ENCODE results near the gene KDM6B. TPM values are rescaled to one million over a fixed set of nuclear protein-coding genes. Genes with fewer than 3 reads are reported as not detected.
A peak's percentile ranks its signal among the peaks of the same experiment; 100 is the strongest.
"Not testable (repeated sequence)": the region's sequence is repeated elsewhere in the genome, so short reads cannot be mapped to it uniquely, and the experiment has no call there.

KDM6B gene
- polyA plus RNA-seq, 4 donors: 18.4 to 30.7 (median 23.3) TPM

GRCh38 chr17:7851438-7852261, 17.6 kb downstream of the KDM6B start:
- peak in 3 of 4 donors; percentile 75 to 82 (median 77) for DNase-seq (ENCODE audit: low read depth in 4 of 4, low spot score in 3 of 4)

GRCh38 chr17:7852262-7852670, 18.2 kb downstream of the KDM6B start:
- no peak for DNase-seq (ENCODE audit: low read depth in 4 of 4, low spot score in 3 of 4)

DNA sequence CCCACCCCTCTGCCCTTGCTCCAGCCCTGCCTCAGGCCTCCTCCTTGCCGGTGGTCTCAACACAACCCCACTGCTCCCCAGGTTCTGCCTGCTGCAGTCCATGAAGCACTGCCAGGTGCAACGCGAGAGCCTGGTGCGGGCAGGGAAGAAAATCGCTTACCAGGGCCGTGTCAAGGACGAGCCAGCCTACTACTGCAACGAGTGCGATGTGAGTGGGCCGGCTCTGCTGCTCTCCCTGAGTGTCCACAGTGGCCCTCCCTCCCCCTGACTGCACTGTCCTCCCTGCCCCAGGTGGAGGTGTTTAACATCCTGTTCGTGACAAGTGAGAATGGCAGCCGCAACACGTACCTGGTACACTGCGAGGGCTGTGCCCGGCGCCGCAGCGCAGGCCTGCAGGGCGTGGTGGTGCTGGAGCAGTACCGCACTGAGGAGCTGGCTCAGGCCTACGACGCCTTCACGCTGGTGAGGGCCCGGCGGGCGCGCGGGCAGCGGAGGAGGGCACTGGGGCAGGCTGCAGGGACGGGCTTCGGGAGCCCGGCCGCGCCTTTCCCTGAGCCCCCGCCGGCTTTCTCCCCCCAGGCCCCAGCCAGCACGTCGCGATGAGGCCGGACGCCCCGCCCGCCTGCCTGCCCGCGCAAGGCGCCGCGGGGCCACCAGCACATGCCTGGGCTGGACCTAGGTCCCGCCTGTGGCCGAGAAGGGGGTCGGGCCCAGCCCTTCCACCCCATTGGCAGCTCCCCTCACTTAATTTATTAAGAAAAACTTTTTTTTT, 19.1 kb downstream of the KDM6B start:
- DNase-seq (ENCODE audit: low read depth in 4 of 4, low spot score in 3 of 4): no peak

DNA sequence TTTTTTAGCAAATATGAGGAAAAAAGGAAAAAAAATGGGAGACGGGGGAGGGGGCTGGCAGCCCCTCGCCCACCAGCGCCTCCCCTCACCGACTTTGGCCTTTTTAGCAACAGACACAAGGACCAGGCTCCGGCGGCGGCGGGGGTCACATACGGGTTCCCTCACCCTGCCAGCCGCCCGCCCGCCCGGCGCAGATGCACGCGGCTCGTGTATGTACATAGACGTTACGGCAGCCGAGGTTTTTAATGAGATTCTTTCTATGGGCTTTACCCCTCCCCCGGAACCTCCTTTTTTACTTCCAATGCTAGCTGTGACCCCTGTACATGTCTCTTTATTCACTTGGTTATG, 19.6 kb downstream of the KDM6B start:
- DNase-seq (ENCODE audit: low read depth in 4 of 4, low spot score in 3 of 4): no peak

- no peak for DNase-seq (ENCODE audit: low read depth in 4 of 4, low spot score in 3 of 4)
These were observed 20.2 kb downstream of the KDM6B start for GRCh38 chr17:7854078-7854777.

GRCh38 chr17:7854851-7855659, 21.0 kb downstream of the KDM6B start, which contains the start of gene TMEM88:
TMEM88 (plus strand) TSS chr17:7855066; CDS start chr17:7855075, 9 bp downstream.
- DNase-seq (ENCODE audit: low read depth in 4 of 4, low spot score in 3 of 4): no peak

DNA sequence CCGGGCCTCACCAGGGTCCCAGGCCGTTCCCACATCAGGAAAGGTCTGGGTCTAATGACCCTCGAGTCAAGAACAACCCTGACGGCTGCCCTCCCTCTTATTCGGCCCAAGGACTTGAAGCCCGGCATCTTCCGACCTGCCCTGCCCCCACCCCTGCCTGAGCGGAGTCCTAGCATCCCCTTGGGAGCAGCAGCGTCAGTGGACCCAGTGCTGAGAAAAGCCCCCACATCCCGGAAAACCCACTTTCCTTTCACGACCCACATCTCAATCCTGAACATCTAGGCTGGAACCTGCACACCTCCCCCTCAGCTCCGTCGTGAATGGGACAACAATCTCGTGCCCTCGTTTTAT, 21.6 kb downstream of the KDM6B start:
- DNase-seq (ENCODE audit: low read depth in 4 of 4, low spot score in 3 of 4): no peak

- peak in 1 of 4 donors; percentile 36 for DNase-seq (ENCODE audit: low read depth in 4 of 4, low spot score in 3 of 4)
These were observed 22.2 kb downstream of the KDM6B start for GRCh38 chr17:7856011-7856810.

- peak; percentile 98 to 100 (median 99) for DNase-seq (ENCODE audit: low read depth in 4 of 4, low spot score in 3 of 4)
These were observed 23.0 kb downstream of the KDM6B start, which contains the start of gene NAA38 for GRCh38 chr17:7856811-7857712. NAA38 (minus strand) TSS chr17:7857559; CDS start chr17:7857463, 96 bp downstream.

DNA sequence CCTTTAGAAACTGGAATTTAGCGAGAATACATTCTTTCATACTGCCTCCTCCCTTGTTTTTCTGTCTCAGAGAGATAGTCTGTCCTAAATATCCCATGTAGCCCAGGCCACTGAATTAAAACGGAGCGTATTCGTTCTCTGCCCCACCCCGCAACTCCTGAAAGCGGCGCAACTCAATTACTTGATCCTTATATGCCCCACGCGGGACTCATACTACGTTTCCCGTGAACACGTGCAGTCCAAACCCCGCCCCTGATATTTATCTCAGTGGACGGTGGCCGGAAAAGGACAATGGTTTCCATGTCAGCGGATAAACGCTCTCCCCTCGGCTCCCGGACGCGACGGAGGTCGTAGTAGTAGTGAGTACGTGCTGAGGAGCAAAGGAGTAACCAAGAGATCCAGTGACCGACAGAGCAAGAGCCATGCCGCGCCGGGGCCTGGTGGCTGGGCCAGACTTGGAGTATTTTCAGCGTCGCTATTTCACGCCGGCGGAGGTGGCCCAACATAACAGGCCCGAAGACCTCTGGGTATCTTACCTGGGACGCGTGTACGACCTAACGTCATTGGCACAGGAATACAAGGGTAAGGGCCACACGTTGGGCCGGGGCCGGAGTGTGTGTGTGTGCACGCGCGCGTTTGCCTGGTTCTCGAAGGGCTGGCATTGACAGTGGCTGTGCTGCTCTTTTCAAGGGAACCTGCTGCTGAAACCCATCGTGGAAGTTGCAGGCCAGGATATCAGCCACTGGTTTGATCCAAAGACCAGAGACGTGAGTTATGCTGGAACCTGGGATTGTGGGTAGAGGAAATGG, 23.9 kb downstream of the KDM6B start, which contains the start of gene CYB5D1:
TSS of gene CYB5D1 (plus strand) at position 291 of the 809 bp plus-strand sequence. CDS start at position 423, 132 bp downstream.
- DNase-seq (ENCODE audit: low read depth in 4 of 4, low spot score in 3 of 4): peak in 3 of 4 donors; percentile 87 to 91 (median 90)

GRCh38 chr17:7858522-7858810, 24.4 kb downstream of the KDM6B start:
- DNase-seq (ENCODE audit: low read depth in 4 of 4, low spot score in 3 of 4): no peak

GRCh38 chr17:7859028-7859427, 25.0 kb downstream of the KDM6B start:
- DNase-seq (ENCODE audit: low read depth in 4 of 4, low spot score in 3 of 4): no peak

GRCh38 chr17:7862692-7863437, 28.8 kb downstream of the KDM6B start:
- peak in 1 of 4 donors; percentile 56 for DNase-seq (ENCODE audit: low read depth in 4 of 4, low spot score in 3 of 4)

DNA sequence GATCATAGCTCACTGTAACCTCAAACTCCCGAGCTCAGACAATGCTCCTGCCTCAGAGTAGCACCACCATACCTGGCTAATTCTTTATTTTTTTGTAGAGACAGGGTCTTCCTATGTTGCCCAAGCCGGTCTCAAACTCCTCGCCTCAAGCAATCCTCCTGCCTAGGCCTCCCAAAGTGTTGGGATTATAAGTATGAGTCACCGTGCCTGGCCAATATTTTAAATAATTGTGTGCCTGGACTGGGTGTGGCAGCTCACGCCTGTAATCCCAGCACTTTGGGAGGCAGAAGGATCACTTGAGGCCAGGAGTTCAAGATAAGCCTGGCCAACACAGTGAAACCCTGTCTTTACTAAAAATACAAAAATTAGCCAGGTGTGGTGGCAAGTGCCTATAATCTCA, 30.4 kb downstream of the KDM6B start:
- not testable (repeated sequence) for DNase-seq (ENCODE audit: low read depth in 4 of 4, low spot score in 3 of 4)

DNA sequence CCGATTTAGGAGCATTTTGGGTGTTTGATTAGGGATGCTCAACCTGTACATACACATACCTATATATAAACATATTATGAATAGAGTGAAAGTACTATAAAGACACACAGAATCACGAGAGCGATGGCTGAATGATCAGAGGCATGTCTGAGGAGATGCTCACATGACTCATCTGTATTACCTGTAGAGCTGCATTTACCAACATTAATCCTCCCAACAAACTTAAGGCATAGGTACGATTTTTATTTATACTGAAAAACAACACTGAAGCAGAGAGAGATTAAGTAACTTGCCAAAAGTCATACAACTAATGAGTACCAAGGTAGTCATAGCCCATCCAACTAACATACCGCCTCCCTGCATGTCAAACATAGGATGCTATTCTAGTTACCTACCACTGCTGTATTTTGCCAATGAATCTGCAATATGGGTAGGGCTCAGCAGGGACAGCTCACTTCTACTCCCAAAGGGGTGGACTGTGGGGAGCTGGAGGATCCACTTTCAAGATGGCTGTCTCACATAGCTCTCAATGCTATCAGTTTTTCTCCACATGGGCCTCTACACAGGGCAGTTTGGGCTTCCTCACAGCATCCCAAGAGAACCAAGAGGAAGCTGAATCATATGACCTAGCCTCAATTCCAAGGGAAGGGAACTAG, 31.1 kb downstream of the KDM6B start:
- no peak for DNase-seq (ENCODE audit: low read depth in 4 of 4, low spot score in 3 of 4)

DNA sequence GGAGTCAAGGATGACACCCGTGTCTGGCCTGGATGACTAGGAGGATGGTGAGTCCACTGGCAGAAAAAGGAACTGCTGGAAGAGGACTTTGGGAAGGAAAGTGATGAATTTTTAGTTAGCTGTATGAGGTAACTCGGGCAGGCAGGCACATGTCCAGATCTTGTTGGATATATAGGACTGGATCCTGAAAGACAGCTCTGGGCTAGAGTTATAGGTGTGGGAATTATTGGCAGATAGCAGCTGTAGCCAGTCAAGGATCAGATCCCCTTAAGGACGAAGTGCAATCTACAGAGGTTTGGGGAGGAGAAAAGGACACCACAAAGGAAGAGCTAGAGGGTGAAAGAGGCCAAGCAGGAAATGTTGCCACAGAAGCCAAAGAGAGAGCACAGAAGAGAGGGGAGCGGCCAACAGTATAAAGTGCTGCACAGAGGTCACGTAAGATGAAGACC, 33.9 kb downstream of the KDM6B start:
- DNase-seq (ENCODE audit: low read depth in 4 of 4, low spot score in 3 of 4): no peak

Measured in left renal pelvis (tissue), 4 donors.